NCI-H1048 (cell line): Measurements from ENCODE around the gene FOXL1.

Source experiments
- DNase-seq: peaks from one replicate; lab custom pipeline; 2025; lab: John Stamatoyannopoulos, UW

The FOXL1 gene

DNA sequence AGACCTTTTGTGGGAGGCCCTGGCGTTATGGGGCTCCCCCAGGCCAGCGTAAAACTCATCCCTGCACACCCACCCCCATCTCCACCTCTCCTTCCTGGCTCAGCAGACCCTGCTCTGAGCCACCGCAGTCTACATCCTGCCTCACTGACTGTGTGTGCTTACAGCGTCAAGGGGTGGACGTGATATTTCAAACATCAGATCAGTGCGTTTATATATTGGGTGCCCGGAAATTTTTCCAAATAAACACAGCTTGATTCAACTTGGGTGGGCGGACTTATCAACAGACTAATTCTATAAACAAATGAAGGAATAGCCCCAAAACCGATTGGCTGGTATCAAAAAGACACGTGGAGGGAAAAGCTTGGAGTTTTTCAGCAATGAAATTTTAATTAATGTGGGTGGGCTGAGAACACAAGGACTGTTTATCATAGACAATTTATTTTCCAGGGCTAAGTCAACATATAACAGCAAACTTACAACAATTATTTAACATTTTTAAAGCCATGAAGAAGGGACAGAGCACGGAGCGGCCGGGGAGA, at the start of gene FOXL1:
TSS of gene FOXL1 (plus strand) at position 489 of the 539 bp plus-strand sequence. CDS start 175 bp downstream, outside the sequence.
- DNase-seq: no peak

DNA sequence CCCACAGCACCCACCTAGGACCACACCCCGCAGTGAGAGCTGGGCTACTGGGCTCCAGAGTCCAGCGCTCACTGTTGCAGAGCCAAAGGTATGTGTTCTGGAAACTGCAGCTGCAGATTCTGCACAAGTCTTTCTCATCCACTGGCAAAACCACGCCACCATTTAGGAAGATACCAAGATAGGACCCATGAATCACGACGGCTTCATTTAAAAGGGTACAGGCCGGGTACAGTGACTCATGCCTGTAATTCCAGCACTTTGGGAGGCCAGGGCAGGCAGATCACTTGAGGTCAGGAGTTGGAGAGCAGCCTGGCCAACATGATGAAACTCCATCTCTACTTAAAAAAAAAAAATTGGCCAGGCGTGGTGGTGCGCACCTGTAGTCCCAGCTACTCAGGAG, 49.2 kb upstream of the FOXL1 start:
- DNase-seq: no peak

DNA sequence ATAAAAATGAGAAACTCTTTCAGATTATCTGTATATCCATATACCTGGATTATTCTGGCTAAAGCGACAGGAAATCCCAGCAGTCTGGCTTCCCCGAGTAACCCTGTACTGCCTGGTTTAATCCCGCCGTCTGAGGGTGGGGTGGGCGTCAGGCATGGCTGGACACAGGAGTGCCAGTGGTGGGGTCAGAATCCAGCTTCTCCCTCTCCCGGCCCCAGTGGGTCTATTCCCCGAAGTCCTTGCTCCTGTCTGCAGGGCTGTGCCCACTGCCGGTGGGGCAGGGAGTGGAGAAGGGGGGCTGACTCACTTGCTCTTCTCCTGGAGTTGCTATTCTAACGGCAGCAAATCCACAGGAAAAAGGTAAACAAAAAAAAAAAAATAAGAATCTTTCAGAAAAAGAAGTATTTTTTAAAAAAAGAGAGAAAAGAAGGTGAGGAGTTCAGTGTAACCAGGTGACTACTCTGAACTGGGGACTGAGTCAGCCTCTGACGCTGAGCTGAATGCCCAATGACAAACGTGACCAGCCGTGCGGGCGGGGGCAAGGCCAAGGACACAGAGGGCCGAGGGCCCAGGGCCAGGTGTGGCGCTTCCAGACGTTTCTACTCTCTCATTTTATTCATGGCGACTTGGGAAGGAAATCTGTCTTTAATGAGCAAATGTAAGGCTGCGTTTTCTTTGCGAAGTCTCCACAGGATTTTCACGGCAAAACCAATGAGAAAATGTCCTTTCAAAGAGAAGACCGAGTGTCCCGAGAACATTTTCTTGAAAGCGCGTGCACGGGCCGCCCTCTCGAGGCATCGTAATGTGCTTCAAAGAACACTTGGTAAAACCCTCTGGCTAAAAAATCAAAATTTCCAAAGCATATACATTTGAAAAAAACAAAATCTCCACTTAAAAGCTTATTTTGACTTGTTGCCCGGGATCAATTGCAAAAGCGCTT, 47.8 kb upstream of the FOXL1 start:
- DNase-seq: no peak

DNA sequence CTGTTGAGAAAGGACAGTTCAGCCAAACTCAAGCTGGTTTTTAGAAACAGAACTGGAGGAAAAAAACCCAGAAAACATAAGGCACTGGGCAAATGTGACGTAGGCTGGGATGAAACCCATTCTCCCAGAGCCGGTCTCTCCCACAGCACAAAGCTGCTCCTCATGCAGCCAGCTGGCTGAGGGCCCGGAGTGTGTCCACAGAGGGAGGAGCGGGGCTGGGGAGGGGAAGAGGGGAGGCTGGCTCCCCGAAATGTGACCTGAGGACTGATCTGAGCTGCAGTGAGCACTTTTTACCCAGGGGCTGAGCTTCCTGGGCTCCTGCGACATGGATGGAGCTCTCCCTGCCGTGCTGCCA, 47.2 kb upstream of the FOXL1 start:
- DNase-seq: no peak

DNA sequence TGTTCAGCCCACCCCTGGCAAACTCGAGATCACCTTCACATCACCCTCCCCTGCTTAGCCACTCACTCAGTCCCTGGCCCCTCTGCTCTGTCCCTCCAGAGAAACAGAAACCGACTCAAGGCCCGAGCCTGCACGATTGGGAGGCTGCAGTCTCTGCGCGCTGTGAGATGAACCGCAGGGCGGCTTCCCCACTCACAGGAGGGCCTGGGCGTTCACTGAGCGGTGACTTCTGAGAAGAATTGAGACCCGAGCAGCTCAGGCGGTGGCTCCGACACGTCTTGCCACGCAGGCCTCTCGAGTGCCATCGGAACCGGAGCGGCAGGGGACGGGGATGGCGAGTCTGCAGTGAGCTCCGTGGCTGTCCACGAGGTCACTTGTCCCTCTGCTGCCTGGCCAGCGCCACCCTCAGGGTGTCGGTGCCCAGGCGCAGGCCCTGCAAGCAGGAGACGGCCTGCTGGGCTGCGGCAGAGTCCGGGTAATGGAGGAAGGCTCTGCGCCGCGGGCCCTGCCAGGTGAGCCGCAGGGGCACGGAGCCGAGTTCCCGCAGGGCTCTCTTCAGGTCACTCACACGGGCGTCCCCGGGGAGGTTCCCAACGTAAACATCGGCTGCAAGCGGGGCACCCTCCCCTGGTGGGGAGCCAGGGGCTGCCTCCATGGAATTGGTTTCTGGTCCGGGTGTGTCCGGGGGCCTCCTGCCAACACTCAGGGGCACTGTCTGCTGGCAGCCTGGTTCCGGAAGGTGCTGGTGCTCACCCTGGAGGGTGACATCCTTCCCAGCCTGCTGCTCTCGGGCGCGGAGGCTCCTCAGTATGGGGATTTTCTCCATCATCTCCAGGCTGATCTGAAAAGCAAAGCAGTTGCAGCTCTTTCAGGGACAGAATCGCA, 46.5 kb upstream of the FOXL1 start:
- DNase-seq: no peak

DNA sequence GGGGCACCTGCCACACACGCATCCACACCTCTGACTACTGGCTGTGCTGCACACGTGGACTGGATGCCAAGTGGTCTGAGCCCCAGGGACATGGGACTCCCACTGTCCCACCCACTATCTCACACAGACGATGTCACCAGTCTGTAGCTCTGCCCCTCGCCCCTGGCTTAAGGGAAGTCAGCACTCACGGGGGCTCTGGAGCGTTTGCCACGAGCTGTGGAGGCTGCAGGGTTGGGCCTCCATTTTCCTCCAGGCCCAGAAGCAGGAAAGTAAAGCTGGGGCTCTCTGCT, 45.9 kb upstream of the FOXL1 start:
- DNase-seq: no peak

DNA sequence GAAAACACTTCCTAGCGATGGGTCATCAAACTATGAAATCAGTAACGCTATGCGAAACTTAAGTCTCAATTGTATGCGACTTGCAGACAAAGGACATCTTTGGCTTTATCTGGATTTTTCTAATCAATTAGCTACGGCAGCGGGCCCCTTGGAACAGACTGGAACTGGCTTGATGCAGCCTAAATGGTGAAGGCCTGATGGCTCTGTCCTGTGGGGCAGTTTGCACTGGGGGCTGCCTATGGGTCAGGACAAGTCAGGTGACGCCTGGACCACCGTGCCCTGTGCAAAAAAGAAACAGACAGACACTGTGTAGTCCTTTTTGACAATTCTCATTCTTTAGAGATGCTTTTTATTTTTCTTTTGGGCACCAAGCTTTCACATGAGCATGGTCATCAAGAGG, 45.3 kb upstream of the FOXL1 start:
- DNase-seq: no peak

DNA sequence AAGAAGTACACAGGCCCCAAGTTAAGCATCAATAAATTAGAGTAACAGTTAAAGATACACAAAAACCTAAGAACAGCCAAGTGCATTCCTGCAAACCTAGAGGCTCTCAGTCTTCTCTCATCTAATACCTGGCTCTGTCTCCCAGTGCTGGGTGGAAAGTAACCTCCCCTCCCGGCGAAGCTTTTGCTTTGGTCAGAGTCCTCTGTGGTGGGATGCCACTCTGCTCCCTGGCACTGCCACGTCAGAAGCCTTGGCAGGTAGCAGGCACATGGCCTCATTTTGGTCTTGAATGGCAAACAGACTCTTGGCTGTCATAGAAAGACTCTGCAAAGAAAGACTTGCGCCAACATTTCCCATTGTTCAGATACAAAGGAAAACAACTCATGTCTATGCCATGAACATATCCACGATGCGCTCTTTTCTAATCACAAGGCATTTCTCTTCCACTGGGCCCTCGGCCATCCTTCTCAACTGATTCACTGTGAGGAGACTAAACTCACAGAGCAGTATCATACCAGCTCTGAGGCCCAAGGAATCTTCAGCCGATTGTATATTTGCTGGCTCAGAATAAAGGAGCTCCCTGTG, 44.5 kb upstream of the FOXL1 start:
- DNase-seq: no peak

DNA sequence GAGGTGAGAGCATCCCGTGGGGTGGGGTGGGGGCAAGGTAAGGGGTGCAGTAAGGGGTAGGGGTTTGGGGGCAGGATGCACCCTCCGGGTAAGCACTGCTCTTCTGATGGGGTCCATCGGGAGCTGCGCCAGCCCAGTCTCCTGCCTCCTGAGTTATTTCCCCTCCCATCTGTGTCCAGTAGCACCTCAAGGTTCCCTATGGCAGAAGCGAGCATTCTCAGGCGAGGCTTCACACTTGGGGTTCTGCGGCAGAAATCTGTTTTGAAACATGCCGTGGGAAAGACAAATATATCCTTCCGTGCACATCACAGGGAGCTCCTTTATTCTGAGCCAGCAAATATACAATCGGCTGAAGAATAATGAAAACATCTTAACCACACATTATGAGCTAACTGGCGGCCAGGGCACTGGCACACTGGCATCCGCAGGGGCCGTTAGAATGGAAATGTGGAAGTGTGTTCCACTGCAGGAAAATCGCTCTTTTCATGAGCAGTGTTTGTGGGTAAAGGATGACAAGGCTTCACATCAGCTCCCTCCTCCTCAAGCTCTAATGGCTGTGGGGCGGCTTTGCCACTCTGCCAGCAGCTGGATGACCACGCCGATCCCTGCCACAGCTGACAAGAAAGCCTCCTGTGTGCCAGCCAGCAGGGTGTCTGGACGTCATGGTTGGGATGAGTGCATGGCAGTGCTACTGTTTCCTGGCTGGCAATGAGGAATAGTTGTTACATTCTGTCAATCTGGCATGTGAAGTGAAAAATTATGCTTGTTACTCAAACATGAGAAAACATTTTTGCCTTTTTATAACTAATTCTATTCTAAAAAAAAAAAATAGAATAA, 43.4 kb upstream of the FOXL1 start:
- no peak for DNase-seq

DNA sequence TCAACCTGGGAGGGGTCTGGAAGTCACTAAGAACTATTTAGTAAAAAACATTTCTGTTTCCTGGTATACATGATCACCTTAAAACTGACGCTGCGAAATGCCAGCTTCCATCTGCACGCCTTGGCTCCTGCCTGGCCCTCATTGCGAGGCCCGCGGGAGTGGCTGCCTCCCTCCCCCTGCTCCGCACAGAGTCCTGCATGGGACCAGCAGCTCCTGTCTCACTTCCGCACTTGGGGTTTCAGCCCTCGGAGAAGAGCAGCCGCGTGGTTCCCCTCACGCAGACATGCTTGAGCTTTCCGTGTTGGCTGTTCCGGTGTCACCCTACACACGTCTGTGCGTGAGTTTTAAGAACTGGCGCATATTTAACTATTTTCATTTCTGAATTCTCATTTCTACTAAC, 41.7 kb upstream of the FOXL1 start:
- no peak for DNase-seq

DNA sequence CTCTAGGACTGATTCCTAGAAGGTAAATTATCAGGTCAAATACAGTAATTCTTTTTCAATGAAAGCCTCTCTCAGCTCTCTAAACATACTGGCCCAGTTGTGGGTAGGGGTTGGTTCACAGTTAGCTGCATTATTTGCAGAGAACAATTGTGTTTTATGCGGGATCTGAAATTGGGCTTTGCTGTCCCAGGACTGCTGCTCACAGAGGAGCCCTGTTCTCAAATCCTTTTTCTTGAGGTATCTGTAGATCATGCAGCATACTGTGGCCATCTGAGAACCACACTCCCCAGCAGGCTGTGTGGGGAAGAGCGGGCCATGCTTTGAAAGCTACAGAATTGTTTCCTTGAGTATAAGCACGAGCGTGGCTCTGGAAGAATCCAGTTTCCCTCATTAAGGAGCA, 40.9 kb upstream of the FOXL1 start:
- no peak for DNase-seq

DNA sequence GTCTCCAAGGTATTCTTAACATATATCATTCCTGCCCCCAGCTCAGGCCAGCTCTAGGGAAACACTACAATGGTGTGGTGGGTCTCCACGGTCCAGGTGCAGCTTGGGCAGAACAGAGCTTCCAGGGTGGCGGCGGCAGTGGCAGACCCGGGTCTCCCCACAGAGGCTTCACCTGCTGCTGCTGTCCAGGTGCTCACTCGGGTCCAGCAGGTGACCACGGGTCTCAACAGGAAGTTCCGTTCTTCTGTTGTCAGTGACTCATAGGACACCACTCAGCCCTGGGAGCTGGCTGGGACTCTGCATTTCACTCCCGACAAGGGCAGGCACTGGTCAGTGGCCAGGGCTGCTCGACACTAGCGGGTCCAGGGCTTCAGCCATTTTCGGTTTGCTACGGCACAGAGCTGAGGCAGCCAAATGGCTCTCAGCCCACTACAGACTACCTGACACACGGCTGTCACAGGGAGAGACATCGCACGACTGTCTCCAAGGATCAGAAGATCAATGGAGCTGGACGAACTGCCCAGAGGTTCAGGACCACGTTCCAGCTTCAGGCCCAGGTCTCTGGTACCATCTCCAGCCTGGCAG, 40.1 kb upstream of the FOXL1 start:
- no peak for DNase-seq

DNA sequence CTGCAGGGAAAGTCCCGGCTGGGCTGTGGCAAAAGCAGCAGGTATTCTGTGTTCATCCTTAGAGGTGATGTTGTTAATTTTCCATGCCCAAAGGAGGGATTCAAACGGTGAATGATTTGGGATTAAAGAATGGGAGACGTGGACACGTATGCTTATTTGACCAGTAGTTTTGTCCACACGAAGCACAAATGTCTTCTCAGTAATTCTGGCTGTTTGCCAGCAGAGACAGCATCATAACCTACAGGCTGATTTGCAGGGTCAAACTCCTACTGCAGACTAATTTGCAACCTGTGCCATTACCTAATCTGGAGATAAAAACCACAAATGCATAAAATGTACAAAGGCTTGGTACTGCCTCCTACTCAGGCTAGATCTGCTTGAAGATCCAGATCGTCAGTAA, 37.5 kb upstream of the FOXL1 start:
- DNase-seq: no peak

DNA sequence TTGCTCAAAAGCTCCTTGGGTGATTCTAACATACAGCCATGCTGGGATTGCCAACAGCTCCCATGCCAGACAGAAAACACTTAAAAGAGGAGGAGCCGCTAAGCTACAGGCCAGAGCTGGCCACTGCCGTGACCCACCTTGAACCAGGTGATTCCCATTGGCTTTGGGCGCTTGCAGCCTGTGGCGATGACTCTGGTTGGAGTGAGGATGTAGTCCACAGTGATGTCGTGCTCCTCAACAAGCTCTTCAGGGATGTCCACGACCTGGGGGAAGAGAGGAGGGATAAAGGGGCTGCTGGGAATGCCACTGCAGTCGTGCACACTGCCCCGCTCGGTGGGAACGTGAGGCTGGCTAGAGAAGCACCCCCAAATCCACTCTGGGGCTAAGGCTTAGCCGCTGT, 36.8 kb upstream of the FOXL1 start:
- DNase-seq: no peak

DNA sequence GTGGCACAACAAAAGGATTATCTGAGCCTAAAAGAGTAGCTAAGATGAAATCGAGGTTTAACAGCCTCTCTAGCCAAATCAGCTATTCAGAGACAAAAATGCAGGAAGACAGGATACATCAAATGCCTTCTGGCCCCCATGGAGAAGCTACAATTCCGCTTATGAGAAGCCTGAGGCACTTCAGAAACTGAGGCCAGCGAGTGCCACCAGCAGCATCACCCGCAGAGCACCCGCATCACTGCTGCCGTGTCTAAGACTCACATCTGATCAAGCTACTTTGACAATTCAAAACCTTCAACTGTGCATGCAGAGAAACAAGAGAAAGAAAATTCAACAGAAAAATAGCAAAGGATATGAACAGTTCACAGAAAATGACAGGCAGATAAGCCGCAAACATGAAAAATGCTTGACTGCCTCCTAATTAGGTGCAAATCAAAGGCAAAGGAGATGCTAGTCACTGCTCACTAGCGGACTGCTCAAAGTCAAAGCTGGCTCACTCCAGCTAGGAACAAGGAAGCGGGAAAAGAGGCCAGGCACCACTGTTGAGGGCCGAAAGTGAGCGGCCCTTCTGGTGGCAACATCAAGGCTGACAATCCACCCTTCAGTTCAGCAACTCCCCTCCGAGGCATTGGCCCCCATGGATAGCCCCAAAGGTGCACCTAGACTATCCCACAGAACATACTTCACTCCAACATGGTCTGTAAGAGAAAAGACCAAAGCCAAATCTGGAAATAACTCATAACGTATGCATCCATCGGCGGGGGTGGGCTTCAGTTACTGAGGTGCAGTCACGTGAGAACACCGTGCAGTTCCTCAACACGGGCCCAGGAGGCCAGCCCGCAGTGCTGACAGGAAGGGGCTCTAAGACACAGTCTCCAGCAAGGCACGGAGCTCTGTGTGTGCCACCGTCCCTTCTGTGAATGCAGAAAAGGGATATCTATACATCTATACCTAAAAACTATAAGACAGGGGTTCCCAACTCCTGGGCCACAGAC, 35.3 kb upstream of the FOXL1 start:
- DNase-seq: no peak

DNA sequence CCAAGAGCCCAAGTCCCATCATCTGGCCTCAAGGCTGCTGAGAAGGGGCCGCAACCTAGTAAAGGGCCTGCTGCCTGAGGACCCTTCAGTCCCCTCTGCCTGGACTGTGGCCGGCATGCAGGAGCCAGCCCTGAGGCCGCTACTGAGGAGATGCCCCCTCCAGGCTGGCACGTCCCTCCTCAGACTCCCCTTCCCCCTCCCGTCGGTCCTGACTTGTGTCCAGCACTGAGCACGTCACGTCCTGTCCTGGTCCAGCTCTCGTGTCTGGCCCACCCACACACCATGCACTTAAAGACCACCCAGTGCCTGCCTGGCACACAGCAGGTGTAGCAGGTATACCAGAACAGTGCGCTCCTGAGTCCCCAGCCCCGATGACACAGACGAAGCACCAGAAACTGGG, 32.9 kb upstream of the FOXL1 start:
- no peak for DNase-seq

DNA sequence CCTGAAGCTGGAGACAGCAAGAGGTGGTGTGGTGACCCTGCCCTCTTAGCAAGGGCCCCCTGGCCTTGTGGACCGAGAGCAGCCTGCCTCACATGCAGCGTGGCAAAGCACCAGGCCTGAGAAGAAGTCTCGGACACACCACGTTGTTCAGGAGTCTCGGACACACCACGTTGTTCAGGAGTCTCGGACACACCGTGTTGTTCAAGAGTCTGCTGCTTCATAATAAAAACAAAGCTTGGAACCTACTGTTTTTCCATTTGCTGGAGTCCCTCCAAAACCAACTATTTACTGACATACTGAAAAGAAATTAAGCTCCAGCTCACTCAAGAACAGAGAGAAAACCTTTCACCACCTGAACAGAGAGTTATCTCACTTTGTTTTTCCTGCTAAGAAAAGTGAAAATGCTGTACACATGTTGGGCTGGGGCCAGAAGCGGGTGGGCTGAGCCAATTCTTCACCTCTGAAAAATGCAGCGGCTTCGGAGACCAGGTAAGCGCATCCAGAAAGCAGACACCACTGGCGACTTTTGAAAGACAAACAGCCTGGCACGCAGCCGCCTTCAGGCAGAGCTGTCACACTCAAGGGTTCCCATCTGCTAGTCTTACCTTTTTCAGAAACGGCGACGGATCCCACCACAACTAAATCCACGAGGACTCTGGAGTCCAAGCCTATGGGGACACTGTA, 32.3 kb upstream of the FOXL1 start:
- no peak for DNase-seq

DNA sequence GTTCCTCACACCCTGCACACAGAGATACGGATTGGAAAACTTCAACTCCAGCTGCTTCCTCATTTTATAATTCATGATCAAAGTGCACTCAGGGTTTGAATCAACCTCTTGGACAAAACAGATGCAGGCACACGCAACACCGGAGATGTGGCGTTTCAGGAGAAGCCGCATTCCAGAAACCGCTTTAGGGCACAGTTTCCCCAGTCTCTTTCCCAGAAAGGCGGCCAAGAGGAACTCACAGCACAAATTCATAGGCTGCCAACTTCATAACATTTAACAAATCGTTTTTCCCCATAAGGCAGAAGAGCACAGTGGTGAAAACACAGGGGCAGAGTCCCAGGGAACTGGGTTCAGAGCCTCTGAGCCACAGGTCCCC, 31.7 kb upstream of the FOXL1 start:
- DNase-seq: no peak

DNA sequence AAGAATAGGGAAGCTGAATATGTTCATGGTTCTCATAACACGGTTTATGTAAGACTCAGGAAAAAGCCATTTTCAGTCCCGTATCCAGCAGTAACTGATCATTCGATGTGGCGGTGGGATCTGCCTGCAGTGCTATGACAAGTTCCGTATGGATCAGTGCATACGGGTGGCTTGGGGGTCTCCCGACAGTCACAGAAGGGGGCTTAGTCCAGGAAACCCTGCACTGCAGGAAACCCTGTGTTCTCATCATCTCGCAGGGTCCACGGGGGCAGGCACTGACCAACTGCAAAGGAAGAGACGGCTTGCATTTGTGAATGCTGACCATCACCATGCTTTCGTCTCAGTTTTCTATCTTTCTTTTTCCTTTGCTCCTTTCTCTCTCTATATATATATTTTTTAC, 31.1 kb upstream of the FOXL1 start:
- no peak for DNase-seq
